Hematopoietic multipotent progenitor cell treated with erythropoietin and hydrocortisone succinate and interleukin-3 and kit ligand, for 17 days (in vitro differentiated cells): ENCODE results near the gene NCK2.

Experiments used
- DNase-seq: peaks from one replicate; pipeline ENCODE4 v3.0.0-alpha.2; 2015; ENCODE audit warnings: low spot score

Gene NCK2

DNA sequence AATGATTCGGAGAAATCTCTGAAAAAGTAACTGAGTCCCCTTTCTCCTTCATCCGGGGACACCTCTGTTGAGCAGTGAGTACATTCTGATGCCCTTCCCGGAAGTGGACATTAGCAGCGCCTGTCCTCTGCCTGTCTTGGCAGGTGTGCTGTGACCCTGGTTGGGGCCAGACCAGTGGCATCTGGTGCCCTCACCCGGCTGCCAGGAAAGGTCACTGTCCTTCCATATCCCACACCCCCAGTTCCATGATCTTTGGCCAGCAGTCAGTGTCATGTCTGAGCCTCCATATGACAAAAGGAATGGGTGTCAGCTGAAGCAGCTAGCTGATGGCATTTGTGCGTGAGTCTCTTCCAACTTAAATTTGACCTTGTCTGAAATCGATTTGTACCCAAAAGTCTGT is 128.1 kb downstream of the NCK2 start:
- DNase-seq: no peak

DNA sequence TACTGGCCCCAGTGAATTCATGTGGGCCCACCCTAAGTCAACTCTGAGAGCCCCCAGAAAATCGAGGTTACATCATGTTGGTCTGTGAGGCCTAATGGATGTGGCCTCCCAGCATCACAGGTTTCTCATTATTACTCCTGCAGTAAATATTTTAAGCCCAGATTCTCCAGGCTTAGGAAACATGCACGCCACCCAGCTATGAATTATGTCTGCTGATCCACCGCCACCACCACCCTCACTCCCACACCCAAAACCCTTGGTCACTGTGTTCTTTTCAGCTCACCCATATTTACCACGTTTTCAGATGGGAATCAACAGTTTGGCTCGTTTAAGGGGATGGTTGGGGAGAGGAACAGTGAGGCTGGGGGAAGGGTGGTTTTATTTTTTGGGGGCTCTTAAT is 128.6 kb downstream of the NCK2 start:
- no peak for DNase-seq

DNA sequence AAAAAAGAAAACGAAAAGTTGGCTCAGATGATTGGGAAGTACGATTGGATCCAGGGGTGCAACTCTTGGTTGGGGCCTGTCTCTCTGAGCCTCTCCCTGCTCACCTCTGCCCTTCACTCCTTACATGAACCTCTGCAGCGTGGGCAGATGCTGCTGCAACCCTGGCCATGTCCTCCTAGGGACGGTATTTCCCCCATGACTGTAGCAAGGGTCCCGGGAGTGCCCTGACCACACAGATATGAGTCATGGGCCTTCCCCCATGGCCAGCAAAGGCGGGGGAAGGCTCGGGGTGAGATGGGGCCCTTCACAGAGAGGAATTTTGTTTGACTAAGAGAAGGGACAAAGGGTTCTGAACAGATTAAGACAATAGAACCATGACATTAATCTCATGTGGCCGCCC is 129.0 kb downstream of the NCK2 start:
- DNase-seq: no peak

DNA sequence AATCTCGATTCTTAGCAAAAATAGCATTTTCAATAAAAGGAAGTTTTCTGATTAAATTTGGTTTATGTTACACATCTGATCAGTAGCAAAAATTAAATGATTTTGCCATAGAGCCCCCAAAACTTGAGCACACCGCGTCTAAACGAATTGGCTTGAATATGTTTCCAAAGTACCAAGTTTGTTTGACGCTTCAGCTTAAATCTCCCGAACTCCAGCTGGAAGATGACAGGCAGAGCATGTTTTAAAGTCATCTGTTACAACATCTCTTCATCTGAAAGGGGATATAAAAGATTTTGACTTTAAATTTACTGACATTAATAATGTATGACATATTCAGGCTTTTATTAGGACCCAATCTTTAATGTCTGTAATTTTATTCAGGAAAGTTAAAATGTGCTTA is 129.8 kb downstream of the NCK2 start:
- no peak for DNase-seq

DNA sequence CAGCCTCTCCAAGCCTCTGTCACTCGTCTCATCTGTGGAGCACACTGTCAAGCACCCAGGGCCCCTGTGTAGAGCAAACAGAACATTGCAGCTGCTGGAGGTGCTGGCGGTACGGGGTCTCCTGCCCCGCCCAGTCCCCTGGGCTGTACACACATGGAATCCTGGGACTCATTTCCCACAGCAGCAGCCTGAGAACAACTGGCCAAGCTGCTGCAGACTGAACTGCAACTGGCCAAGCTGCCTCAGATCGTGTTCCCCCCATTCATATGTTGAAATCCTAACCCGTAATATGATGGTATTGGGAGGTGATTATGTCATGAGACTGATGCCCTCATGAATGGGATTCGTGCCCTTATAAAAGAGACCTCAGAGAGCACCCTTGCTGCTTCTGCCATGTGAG is 130.5 kb downstream of the NCK2 start:
- DNase-seq: no peak

DNA sequence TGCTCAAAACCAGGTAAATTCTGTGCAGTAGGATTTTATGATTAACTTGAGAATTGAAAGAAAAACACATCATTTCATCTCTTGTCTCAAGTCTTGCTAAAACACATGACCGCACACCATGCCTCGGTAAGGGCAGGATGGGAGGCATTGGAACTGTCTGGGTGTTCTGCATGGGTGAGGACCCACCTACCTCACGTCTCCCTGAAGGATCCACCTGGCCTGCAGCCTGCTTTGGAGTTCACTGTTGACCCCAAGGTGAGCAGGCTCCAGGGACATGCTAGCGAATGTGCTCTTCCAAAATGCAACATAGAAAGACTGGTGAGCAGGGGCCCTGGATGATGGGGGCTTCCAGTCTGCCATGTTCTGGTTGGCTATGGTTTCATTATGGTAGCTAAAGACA is 131.5 kb downstream of the NCK2 start:
- DNase-seq: no peak

DNA sequence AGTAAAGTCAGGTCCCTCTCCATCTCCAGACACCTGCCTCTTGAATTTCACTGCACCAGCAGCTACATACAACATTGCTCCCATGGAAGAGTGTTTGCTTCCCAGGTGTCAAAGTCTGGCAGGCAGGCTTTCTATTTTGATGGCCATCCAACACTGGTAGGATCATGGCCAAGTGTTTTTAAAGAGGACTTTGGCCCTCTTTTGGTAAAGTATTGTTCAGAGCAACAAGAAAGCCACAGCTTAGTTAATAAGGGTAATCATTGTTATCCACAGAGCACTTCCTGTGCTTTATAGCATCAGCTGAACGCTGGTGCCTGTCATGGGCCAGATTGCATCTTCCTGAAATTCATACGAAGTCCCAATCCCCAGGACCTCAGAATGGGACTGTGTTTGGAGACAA is 133.2 kb downstream of the NCK2 start:
- DNase-seq: no peak

DNA sequence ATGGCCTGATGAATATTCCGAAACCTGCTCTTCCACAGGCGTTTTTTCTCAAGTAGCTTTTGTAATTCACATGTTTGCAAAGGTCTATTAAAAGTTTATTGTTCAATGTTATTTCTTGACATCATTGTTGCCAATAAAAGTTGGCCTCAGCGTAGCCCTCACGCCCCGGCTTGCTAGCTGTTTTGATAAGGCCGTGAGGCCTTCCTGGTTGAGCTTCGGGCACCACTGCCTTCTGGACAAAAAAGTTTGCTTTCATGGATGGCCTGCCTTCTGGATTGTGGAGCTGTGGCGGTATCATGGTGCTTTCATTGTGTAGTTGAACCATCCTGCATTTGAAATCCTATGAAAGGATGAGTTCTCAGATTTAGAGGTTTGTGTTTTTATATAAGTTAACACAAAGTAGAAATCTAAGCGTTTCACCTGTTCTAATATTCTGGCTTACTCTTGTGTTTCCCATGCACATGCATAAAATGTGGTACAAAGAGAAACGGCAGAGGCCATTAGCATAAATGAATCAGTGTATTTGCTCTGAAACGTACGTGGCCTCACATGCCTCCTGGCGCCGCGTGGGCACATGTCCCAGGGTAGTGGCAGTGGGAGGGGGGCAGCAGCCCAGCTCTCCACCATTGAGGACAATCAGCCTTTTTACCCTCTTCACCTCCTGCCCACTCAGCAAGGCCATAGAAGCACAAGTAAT is 134.5 kb downstream of the NCK2 start:
- no peak for DNase-seq

DNA sequence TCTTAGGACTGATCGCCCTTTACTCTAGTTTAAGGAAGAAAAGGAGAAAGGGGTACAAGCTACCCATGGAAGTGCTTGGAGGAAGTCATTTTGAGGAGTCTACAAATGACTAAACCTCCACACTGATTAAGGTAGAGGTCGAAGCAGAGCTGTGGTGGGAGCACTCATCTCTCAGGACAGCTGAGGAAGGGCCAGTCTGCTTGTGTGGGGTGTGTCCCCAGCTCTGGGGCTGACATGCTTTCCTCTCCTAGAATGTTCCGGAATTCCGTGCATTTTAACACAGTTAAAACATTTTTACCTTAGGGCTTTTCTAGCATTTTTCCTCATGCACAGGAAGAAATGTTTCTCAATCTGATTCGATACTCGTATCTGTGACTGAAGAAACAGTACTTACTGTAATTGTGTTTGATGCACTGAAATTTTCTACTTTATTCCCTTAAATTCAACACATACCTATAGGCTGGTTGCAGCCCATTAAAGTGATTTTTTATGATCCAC is 135.1 kb downstream of the NCK2 start:
- no peak for DNase-seq

DNA sequence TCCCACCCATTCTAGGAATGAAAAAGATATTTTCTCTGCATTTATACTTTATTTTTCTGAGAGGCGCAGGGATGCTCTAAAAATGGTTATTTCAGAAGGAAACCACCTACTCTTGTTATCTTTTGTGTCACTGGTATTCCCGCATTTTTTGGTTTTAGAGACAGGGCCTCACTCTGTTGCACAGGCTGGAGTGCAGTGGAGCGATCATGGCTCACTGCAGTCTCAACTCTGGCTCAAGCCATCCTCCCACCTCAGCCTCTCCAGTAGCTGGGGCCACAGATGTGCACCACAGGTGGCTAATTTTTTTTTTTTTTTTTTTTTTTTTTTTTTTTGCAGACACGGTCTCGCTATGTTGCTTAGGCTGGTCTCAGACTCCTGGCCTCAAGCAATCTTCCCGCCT is 135.9 kb downstream of the NCK2 start:
- no peak for DNase-seq

DNA sequence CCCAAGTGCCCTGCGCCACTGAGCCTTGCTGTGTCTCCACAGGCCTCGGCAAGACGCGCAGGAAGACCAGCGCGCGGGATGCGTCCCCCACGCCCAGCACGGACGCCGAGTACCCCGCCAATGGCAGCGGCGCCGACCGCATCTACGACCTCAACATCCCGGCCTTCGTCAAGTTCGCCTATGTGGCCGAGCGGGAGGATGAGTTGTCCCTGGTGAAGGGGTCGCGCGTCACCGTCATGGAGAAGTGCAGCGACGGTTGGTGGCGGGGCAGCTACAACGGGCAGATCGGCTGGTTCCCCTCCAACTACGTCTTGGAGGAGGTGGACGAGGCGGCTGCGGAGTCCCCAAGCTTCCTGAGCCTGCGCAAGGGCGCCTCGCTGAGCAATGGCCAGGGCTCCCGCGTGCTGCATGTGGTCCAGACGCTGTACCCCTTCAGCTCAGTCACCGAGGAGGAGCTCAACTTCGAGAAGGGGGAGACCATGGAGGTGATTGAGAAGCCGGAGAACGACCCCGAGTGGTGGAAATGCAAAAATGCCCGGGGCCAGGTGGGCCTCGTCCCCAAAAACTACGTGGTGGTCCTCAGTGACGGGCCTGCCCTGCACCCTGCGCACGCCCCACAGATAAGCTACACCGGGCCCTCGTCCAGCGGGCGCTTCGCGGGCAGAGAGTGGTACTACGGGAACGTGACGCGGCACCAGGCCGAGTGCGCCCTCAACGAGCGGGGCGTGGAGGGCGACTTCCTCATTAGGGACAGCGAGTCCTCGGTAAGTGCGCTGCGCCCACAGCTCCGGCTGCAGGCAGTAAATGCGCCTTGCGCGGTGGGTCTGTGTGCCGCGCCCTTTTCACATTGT is 136.8 kb downstream of the NCK2 start:
- DNase-seq: no peak

DNA sequence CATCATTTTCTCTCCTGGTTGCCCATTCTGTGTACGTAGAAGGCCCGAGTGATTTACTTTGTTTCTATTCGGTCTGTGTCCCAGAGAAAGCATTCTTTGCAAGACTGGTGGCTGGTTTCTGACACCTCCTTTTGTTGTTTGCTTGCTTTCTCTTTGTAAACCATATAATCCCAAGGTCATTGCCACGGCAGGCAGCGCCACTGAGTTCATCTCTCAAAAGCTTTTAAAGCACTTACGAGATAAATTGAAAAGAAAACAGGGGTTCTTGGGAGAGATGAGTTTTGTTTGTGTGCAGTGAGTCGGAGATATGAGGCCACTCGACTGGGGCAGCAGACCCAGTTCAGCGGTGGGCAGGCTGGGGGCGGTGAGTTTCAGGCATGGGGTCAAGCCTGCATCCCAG is 137.6 kb downstream of the NCK2 start:
- DNase-seq: no peak

DNA sequence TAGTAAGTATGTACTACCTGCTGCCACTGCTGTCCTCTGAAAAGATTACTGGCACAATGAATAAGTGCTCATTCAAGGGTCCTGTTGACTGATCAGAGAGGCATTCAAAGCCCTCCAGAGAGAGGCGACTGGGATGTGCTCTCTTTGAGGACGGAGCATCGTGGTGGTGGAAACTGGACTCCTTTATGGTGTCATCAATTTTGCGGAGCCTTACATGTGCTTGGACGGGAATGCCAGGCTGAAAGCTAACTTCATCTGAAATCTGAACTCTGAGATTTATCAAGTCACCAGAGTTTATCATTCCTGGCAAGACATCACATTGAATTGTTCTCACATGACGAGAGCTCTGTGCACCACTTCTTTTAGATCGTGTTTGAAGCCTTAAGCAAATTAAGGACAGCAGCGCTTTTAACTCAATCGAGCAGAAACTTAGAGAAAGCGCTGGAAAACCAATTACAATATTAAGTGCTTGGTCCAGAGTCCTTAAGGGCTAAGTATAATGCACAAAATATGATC is 138.3 kb downstream of the NCK2 start:
- DNase-seq: no peak

DNA sequence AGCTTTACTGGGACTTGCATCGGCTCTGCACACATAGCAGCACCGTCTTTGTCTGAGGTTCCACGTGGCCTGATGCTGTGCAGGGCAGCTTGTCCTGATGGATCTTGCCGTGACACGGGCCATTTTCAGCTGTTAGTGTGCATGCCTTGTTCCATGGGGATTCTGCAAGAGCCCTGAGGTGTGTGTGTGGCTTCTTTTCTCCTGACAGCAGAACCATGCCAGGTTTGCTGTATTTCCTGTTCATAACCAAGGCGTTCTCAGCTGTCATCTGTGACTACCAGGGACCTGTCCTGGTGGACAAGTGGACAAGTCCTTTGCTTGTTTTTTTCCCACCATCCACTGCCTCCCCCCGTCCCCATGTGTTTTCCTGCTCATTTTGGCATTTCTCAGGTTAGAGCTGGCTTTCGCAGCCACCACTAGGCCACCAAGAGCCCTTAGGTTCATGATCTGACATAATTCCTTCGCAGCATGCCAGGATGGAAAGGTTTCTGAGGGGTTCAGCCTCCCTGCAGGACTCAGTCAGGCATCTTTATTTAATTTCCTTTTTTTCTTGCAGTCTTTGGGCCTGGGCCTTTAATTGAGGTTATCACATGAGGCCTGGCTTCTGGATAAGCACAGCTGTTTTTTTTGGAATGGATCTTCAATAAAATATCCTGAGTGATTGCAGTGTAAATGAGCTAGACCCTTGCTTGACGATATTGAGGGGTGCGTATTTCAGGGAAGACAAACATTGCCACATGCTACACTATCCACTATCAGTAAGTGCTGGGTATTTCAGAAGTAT is 139.4 kb downstream of the NCK2 start:
- no peak for DNase-seq

DNA sequence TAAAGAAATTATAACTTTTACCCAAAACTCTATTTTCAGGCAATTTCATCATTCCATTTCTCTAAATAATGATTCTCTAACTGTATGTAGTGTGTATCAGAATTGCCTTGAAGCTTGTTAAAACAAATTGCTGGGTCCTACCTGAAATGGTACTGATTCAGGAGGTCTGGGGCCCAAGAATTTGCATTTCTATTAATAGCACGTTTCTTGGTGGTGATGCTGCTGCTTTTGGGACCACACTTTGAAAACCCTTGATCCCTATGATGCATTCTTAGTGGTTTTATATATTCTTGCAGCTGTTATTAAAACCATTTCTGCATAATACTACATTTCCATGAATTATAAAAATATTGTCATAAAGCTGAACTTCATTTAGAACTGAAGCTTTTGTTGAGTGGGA is 140.7 kb downstream of the NCK2 start:
- no peak for DNase-seq

DNA sequence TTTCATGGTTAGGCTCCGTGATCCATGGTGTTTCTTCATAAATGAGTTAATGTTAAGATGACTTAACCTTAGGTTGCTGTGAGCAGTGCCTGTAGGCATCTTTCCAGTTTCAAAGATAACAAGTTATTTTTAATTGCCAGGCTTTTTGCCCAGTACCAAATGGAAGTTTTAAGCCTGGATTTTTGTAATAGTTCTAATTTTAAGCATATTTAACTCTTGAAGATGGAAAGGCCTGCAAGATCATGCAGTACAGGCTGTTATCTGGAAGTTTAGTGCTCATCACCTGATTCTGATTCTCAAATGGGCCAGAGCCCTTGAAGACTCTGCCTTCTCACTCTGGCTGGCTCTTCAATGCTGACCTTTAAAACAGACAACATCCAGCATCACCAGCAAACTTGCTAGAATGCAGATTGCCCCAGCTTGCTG is 141.3 kb downstream of the NCK2 start:
- DNase-seq: no peak

DNA sequence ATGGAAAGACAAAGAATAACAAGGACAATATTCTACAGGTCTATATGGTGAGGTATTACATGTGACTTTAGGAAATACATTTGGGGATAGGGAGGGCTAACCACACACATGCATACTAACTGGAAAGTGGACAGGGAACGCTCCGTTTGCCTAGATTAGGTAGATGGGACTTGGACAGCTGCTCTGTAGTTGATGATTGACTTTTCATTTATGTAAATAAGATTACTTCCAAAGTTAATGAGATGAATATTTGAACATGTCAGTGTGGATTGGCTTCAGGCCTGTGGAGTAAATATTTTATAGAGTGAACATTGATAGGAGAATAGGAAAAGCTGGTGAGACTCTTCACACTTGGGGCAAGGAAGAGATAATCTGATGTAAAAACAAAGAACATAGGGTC is 142.0 kb downstream of the NCK2 start:
- DNase-seq: no peak

DNA sequence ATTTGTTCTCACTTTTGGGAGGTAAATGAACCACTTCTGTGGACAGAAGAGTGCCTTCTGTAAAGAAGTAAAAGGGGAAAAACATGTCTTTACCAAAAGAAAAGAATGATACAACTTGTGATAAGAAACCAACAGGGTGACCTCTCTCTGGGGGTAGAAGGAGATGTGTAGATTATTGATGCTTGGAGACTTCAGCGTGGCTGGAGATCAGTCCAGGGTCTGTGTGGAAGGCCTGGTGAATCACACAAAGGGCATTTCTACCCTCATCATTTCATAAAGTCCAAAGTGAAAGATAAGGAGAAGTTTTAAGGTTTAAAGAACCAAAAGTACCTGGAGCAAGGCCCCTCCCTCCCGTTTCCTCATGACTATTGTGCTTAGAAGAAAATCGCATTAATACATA is 142.5 kb downstream of the NCK2 start:
- no peak for DNase-seq

DNA sequence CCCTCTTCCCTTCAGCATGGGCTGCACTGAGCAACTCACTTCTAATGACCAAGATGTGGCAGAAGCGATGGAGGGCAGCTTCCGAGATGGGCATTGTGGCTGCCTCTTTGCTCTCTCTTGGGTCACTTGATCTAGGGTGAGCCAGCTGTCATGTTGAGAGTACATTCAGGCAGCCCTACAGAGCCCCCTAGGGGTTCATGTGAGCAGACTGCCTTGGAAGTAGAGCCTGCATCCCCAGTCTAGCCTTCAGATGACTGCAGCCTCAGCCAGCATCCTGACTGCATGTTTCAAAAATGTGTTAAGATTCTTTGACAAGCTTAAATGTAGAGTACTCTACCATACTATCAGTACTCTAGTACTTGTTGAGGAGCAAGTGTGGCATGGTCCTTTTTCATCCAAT is 143.9 kb downstream of the NCK2 start:
- no peak for DNase-seq

DNA sequence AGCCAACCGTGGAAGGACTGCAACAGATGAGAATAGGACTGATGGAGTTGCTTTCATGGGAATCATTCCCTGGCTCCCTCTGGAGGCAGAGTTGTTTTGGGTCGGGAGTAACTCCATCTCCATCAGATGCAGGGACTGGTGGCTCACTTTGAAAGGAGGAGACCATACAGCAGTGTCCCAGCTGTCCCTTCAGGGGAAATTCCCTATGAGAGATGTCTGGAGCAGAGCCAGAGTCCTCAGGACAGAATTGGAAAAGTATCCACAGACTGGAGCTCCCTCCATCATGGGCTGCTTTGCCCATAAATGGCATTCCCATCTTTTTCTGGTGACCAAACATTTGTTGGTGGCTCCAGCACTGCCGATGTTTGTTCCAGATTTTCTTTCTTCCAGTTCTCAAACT is 144.3 kb downstream of the NCK2 start:
- no peak for DNase-seq

DNA sequence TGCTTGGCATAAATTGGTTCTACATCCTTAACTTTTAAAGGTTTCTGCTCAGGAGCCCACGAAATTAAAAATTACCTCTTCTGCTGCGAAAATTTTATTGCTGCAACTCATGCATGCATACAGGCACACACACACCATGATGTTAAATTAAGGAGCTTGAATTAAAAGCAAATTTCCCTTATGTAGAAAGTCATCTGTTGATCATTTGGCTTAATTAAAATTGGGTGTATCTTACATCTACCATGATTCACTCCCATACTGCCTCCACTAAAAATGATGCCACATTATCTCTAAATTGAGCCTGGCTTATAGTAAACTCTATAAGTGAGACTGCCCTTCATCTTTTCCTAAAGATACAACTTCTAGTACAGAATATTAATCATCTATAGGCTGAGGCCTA is 145.4 kb downstream of the NCK2 start:
- no peak for DNase-seq

DNA sequence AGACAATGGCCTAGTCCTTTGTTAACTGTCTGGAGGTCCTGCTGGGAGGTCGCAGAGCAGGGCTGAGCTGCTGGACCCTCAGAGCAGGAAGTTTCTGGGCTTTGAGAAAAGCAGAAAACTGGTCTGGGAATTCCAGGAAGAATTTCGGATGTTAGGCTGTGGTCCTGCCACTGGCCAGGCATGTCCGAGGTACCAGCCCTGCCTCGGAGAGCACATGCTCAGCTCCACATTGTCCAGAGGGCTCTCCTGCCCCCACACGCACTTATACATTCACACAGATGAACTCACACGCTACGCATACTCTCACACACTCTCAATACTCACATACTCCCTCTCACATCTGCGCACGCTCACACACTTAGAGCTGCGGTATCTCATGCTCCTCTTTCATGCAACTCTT is 146.1 kb downstream of the NCK2 start:
- no peak for DNase-seq
